ENCODE data around the gene RXRA. TPM values are rescaled to one million over a fixed set of nuclear protein-coding genes. Genes with fewer than 3 reads are reported as not detected.

Gene RXRA
- total and polyA plus RNA-seq, 2 donors (not counting 3 experiments of a cell fraction or from before 2014, with no cell fraction given): 15.4 to 37.4 TPM

- no peaks in the 10 kb centered on the region for H3K36me3 ChIP-seq (ENCODE audit: control insufficient read depth in 2 of 2, extremely low read depth in 1 of 2, insufficient read depth in 2 of 2, low read length in 2 of 2)
- no peak overlapping the region for H3K4me2 ChIP-seq (ENCODE audit: insufficient read depth, low read length)
- H3K9me3 ChIP-seq (replicated peaks; ENCODE audit: control insufficient read depth, insufficient read depth, low read length): no peaks in the 10 kb centered on the region
- H2AFZ ChIP-seq (ENCODE audit: low read depth, low read length): no peak overlapping the region
- H3K4me1 ChIP-seq (ENCODE audit: control insufficient read depth, extremely low read depth, insufficient read depth, low read length): no peaks in the 10 kb centered on the region
- peaks cover 0 to 2% of the 10 kb centered on the region in 2 experiments for H3K27me3 ChIP-seq (ENCODE audit: control insufficient read depth in 2 of 2, insufficient read depth in 2 of 2, low read length in 2 of 2)
- CTCF ChIA-PET: no interaction called here
- no peaks in the 10 kb centered on the region for H3K9me1 ChIP-seq (replicated peaks; ENCODE audit: control insufficient read depth, extremely low read depth, insufficient read depth, low read length)
- H3K9ac ChIP-seq (replicated peaks; ENCODE audit: extremely low read depth, insufficient read depth, low read length): no peak overlapping the region
- TF ChIP-seq POLR2A (IDR thresholded peaks at IDR 0.05; ENCODE audit: low read depth, low read length) (no peak), JUN (IDR thresholded peaks at IDR 0.05; ENCODE audit: borderline replicate concordance, insufficient read depth, insufficient read length, low read depth) (no peak), CTCF (IDR thresholded peaks at IDR 0.05; ENCODE audit: extremely low read depth in 1 of 2, insufficient read depth in 1 of 2, low read depth in 1 of 2, low read length in 2 of 2) (no peak), FOS (IDR thresholded peaks at IDR 0.05; ENCODE audit: borderline replicate concordance, insufficient read depth, low read length) (no peak), EZH2 (IDR thresholded peaks at IDR 0.05; ENCODE audit: borderline replicate concordance, low read depth, low read length, severe bottlenecking) (no peak), GATA2 (IDR thresholded peaks at IDR 0.05; ENCODE audit: insufficient read depth, insufficient read length, low read depth, low read length) (no peak), POLR2AphosphoS5 (IDR thresholded peaks at IDR 0.05; ENCODE audit: insufficient read depth, low read depth, low read length) (no peak), MYC (IDR thresholded peaks at IDR 0.05; ENCODE audit: low read depth, low read length) (no peak)
- TF ChIP-seq, protein P1, sequence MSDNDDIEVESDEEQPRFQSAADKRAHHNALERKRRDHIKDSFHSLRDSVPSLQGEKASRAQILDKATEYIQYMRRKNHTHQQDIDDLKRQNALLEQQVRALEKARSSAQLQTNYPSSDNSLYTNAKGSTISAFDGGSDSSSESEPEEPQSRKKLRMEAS (IDR thresholded peaks at IDR 0.05; ENCODE audit: insufficient read depth, insufficient read length): no peak
- no peak overlapping the region for H3K4me3 ChIP-seq (replicated peaks in 1 of 3; ENCODE audit: insufficient read depth in 1 of 3, low read depth in 1 of 3, low read length in 3 of 3)
- no peaks in the 10 kb centered on the region for H3K79me2 ChIP-seq (ENCODE audit: control insufficient read depth, insufficient read depth, low read length)
- dilution Hi-C loops (cut with MboI; ENCODE audit: extremely low pct_ligation_motif_present, low sequenced_read_pairs): no loop called here
- H3K27ac ChIP-seq (ENCODE audit: insufficient read depth, low read depth, low read length): no peak overlapping the region
- DNase-seq (ENCODE audit: low read depth, low spot score) (no peak), FAIRE-seq (no peak)
- POLR2A ChIA-PET: no interaction called here
- BruUV-seq (replicated peaks): no TSS peak
- intact Hi-C loops (cut with micrococcal nuclease): no loop called here
- H4K20me1 ChIP-seq (replicated peaks; ENCODE audit: control insufficient read depth, extremely low read depth, insufficient read depth, low read length): no peaks in the 10 kb centered on the region
These were observed 159.4 kb downstream of the RXRA start for GRCh38 chr9:134485653-134486052.

Measured in endothelial cell of umbilical vein (primary cell).